ENCODE measurements around the gene DDX21.
A peak's percentile ranks its signal among the peaks of the same experiment; 100 is the strongest.

Gene DDX21

GRCh38 chr10:68982389-68982788 is 26.4 kb downstream of the DDX21 start:
- Histone ChIP-seq H3K27ac (ENCODE audit: insufficient read depth in 1 of 2, low read depth in 1 of 2, low read length in 2 of 2, poor library complexity in 1 of 2, severe bottlenecking in 2 of 2) (no peak overlapping the region), H3K27me3 (replicated peaks in 2 of 5; ENCODE audit: control insufficient read depth in 4 of 5, insufficient read depth in 5 of 5, low read length in 4 of 5) (no peaks in the 10 kb centered on the region), H3K9me3 (ENCODE audit: control extremely low read depth in 1 of 5, control insufficient read depth in 4 of 5, insufficient read depth in 2 of 5, low read depth in 1 of 5, low read length in 4 of 5) (no peaks in the 10 kb centered on the region), H3K4me1 (ENCODE audit: control extremely low read depth in 1 of 4, control insufficient read depth in 4 of 4, insufficient read depth in 4 of 4, low read length in 3 of 4) (no peaks in the 10 kb centered on the region), H3K4me3 (ENCODE audit: control insufficient read depth in 1 of 7, extremely low read depth in 1 of 7, insufficient read depth in 4 of 7, low read depth in 2 of 7, low read length in 6 of 7) (no peak overlapping the region), H3K36me3 (ENCODE audit: control insufficient read depth in 4 of 4, insufficient read depth in 4 of 4, low read length in 3 of 4) (peaks cover 20 to 75% (median 56%) of the 10 kb centered on the region in 4 experiments)
- CTCF ChIA-PET, result interaction anchor here (1.8 kb wide), 1 partner anchor 9 kb away, joined by 5 read pairs; no protein-coding TSS in a partner anchor
- DNase-seq, result no peak
- POLR2A ChIA-PET, result no interaction called here
- WGBS (ENCODE audit: insufficient coverage), result 98% methylated on average over 10 of the region's 11 CpGs

DNA sequence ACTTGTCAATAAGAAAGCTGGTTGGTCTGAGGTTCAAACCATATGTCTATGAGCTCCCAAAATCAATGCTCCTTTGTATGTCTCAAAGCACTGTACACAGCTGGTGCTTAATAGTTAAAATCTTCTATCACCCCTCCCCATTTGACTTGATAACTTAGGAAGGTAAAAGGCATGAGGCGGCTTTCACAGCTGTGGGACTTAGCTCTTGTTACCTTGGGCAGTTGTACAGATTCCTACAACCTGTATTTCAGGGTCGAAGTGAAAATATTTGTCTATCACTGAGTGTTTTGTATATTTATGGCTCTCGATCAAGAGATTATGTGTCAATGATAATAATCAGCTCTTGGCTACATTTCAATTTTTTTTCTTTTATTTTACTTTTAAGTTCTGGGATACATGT is 31.6 kb downstream of the DDX21 start:
- ChIA-PET CTCF (interaction anchor here (0.8 to 1.3 kb wide), 10 partner anchors 9 to 200 kb away, joined by 3 to 6 read pairs (median 3); no protein-coding TSS in a partner anchor), POLR2A (no interaction called here)
- peak overlapping the region in 1 of 2 experiments; percentile 85 for H3K27ac ChIP-seq (ENCODE audit: insufficient read depth in 1 of 2, low read depth in 1 of 2, low read length in 2 of 2, poor library complexity in 1 of 2, severe bottlenecking in 2 of 2)
- 100% methylated on average over 2 of the region's 3 CpGs for WGBS (ENCODE audit: insufficient coverage)
- DNase-seq, result no peak
- H3K4me1 ChIP-seq (ENCODE audit: control extremely low read depth in 1 of 4, control insufficient read depth in 4 of 4, insufficient read depth in 4 of 4, low read length in 3 of 4), result peaks cover 0 to 19% (median 15%) of the 10 kb centered on the region in 4 experiments
- peaks cover 8 to 27% (median 18%) of the 10 kb centered on the region in 4 experiments for H3K36me3 ChIP-seq (ENCODE audit: control insufficient read depth in 4 of 4, insufficient read depth in 4 of 4, low read length in 3 of 4)
- H3K27me3 ChIP-seq (replicated peaks in 2 of 5; ENCODE audit: control insufficient read depth in 4 of 5, insufficient read depth in 5 of 5, low read length in 4 of 5), result no peaks in the 10 kb centered on the region
- H3K9me3 ChIP-seq (ENCODE audit: control extremely low read depth in 1 of 5, control insufficient read depth in 4 of 5, insufficient read depth in 2 of 5, low read depth in 1 of 5, low read length in 4 of 5), result no peaks in the 10 kb centered on the region
- no peak overlapping the region for H3K4me3 ChIP-seq (ENCODE audit: control insufficient read depth in 1 of 7, extremely low read depth in 1 of 7, insufficient read depth in 4 of 7, low read depth in 2 of 7, low read length in 6 of 7)

GRCh38 chr10:68988530-68989316 is 32.8 kb downstream of the DDX21 start, which contains the start of gene KIFBP:
TSS of gene KIFBP (plus strand) at chr10:68988803. CDS start at chr10:68988833, 30 bp downstream.
- H3K27me3 ChIP-seq (replicated peaks in 2 of 5; ENCODE audit: control insufficient read depth in 4 of 5, insufficient read depth in 5 of 5, low read length in 4 of 5), result no peaks in the 10 kb centered on the region
- peaks cover 0 to 19% (median 15%) of the 10 kb centered on the region in 4 experiments for H3K4me1 ChIP-seq (ENCODE audit: control extremely low read depth in 1 of 4, control insufficient read depth in 4 of 4, insufficient read depth in 4 of 4, low read length in 3 of 4)
- peak within 1 kb of the TSS; percentile 84 to 96 (median 94) for H3K4me3 ChIP-seq (ENCODE audit: control insufficient read depth in 1 of 7, extremely low read depth in 1 of 7, insufficient read depth in 4 of 7, low read depth in 2 of 7, low read length in 6 of 7)
- H3K9me3 ChIP-seq (ENCODE audit: control extremely low read depth in 1 of 5, control insufficient read depth in 4 of 5, insufficient read depth in 2 of 5, low read depth in 1 of 5, low read length in 4 of 5), result no peaks in the 10 kb centered on the region
- peak within 1 kb of the TSS; percentile 46 to 85 for H3K27ac ChIP-seq (ENCODE audit: insufficient read depth in 1 of 2, low read depth in 1 of 2, low read length in 2 of 2, poor library complexity in 1 of 2, severe bottlenecking in 2 of 2)
- under 1% methylated on average over 62 of the region's 62 CpGs for WGBS (ENCODE audit: insufficient coverage)
- H3K36me3 ChIP-seq (ENCODE audit: control insufficient read depth in 4 of 4, insufficient read depth in 4 of 4, low read length in 3 of 4), result peaks cover 3 to 22% (median 11%) of the 10 kb centered on the region in 4 experiments
- DNase-seq, result peak; percentile 98
- POLR2A ChIA-PET, result interaction anchor here (0.6 kb wide), 1 partner anchor 546 kb away, joined by 3 read pairs; no protein-coding TSS in a partner anchor
- CTCF ChIA-PET, result interaction anchor here (1.0 to 1.3 kb wide), 5 partner anchors 10 to 199 kb away, joined by 3 to 9 read pairs (median 4); no protein-coding TSS in a partner anchor

DNA sequence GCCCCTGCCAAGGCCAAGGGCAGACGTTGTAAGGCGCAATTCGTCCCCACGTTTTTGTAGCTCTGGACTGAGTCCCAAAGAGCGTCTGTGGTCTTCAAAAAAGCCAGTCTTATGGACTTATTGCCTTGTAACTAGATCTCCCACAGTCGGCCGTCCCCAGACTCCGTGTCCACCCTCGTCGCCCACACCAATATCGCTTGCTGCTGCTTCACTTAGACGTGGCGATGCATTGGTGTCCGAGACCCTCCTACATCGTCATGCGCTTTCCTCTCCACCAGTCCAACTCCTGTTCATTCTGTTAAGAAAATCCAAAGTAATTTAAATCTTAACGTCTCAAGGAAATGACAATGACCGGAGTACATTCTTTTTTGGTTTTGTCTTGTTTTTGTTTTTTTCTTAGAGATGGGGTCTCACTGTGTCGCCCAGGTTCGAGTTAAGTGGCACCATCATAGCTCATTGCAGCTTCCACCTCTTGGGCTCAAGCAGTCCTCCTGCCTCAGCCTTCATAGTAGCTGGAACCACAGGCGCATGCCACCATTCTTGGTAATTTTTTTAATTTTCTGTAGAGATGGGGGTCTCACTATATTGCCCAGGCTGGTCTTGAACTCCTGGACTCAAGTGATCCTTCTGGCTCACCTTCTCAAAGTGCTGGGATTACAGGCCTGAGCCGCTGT is 33.5 kb downstream of the DDX21 start:
- no peak for DNase-seq
- WGBS (ENCODE audit: insufficient coverage), result 15% methylated on average over 16 of the region's 22 CpGs
- Histone ChIP-seq H3K4me1 (ENCODE audit: control extremely low read depth in 1 of 4, control insufficient read depth in 4 of 4, insufficient read depth in 4 of 4, low read length in 3 of 4) (peaks cover 0 to 19% (median 15%) of the 10 kb centered on the region in 4 experiments), H3K4me3 (ENCODE audit: control insufficient read depth in 1 of 7, extremely low read depth in 1 of 7, insufficient read depth in 4 of 7, low read depth in 2 of 7, low read length in 6 of 7) (peak overlapping the region; percentile 84 to 96 (median 94)), H3K36me3 (ENCODE audit: control insufficient read depth in 4 of 4, insufficient read depth in 4 of 4, low read length in 3 of 4) (peaks cover 0 to 14% (median 4%) of the 10 kb centered on the region in 4 experiments), H3K9me3 (ENCODE audit: control extremely low read depth in 1 of 5, control insufficient read depth in 4 of 5, insufficient read depth in 2 of 5, low read depth in 1 of 5, low read length in 4 of 5) (no peaks in the 10 kb centered on the region), H3K27ac (ENCODE audit: insufficient read depth in 1 of 2, low read depth in 1 of 2, low read length in 2 of 2, poor library complexity in 1 of 2, severe bottlenecking in 2 of 2) (peak overlapping the region; percentile 46 to 85), H3K27me3 (replicated peaks in 2 of 5; ENCODE audit: control insufficient read depth in 4 of 5, insufficient read depth in 5 of 5, low read length in 4 of 5) (no peaks in the 10 kb centered on the region)
- ChIA-PET CTCF (interaction anchor here (1.3 kb wide), 1 partner anchor 16 kb away, joined by 9 read pairs; no protein-coding TSS in a partner anchor), POLR2A (no interaction called here)

GRCh38 chr10:68992636-68993440 is 36.9 kb downstream of the DDX21 start:
- no peak overlapping the region for H3K27ac ChIP-seq (ENCODE audit: insufficient read depth in 1 of 2, low read depth in 1 of 2, low read length in 2 of 2, poor library complexity in 1 of 2, severe bottlenecking in 2 of 2)
- H3K4me1 ChIP-seq (ENCODE audit: control extremely low read depth in 1 of 4, control insufficient read depth in 4 of 4, insufficient read depth in 4 of 4, low read length in 3 of 4), result peaks cover 0 to 19% (median 15%) of the 10 kb centered on the region in 4 experiments
- H3K4me3 ChIP-seq (ENCODE audit: control insufficient read depth in 1 of 7, extremely low read depth in 1 of 7, insufficient read depth in 4 of 7, low read depth in 2 of 7, low read length in 6 of 7), result no peak overlapping the region
- no peak for DNase-seq
- ChIA-PET CTCF (interaction anchor here (0.6 to 1.8 kb wide), 3 partner anchors 9 to 37 kb away, joined by 3 to 5 read pairs (median 4); partner anchors contain the start of gene DDX21), POLR2A (no interaction called here)
- H3K27me3 ChIP-seq (replicated peaks in 2 of 5; ENCODE audit: control insufficient read depth in 4 of 5, insufficient read depth in 5 of 5, low read length in 4 of 5), result no peaks in the 10 kb centered on the region
- no peaks in the 10 kb centered on the region for H3K9me3 ChIP-seq (ENCODE audit: control extremely low read depth in 1 of 5, control insufficient read depth in 4 of 5, insufficient read depth in 2 of 5, low read depth in 1 of 5, low read length in 4 of 5)
- 62% methylated on average over 2 of the region's 2 CpGs for WGBS (ENCODE audit: insufficient coverage)
- peaks cover 0 to 6% (median 0%) of the 10 kb centered on the region in 4 experiments for H3K36me3 ChIP-seq (ENCODE audit: control insufficient read depth in 4 of 4, insufficient read depth in 4 of 4, low read length in 3 of 4)

DNA sequence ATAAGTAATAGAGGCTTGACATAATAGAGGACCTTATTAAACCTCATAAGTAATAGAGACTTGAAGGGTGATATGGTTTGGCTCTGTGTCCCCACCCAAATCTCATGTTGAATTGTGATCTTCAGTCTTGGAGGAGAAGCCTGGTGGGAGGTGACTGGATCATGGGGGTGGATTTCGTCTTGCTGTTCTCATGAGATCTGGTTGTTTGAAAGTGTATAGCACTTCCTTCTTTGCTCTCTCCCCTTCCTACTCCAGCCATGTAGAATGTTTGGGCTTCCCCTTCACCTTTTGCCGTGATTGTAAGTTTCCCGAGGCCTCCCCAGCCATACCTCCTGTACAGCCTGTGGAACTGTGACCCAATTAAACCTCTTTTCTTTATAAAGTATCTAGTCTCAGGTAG is 41.2 kb downstream of the DDX21 start:
- WGBS (ENCODE audit: insufficient coverage), result no CpG with 5 or more reads among the region's 3 CpGs
- CTCF ChIA-PET, result no interaction called here
- H3K27me3 ChIP-seq (replicated peaks in 2 of 5; ENCODE audit: control insufficient read depth in 4 of 5, insufficient read depth in 5 of 5, low read length in 4 of 5), result no peaks in the 10 kb centered on the region
- no peak overlapping the region for H3K4me3 ChIP-seq (ENCODE audit: control insufficient read depth in 1 of 7, extremely low read depth in 1 of 7, insufficient read depth in 4 of 7, low read depth in 2 of 7, low read length in 6 of 7)
- DNase-seq, result no peak
- no peaks in the 10 kb centered on the region for H3K9me3 ChIP-seq (ENCODE audit: control extremely low read depth in 1 of 5, control insufficient read depth in 4 of 5, insufficient read depth in 2 of 5, low read depth in 1 of 5, low read length in 4 of 5)
- peaks cover 0 to 23% (median 8%) of the 10 kb centered on the region in 4 experiments for H3K36me3 ChIP-seq (ENCODE audit: control insufficient read depth in 4 of 4, insufficient read depth in 4 of 4, low read length in 3 of 4)
- H3K4me1 ChIP-seq (ENCODE audit: control extremely low read depth in 1 of 4, control insufficient read depth in 4 of 4, insufficient read depth in 4 of 4, low read length in 3 of 4), result peaks cover 0 to 2% (median 0%) of the 10 kb centered on the region in 4 experiments
- POLR2A ChIA-PET, result no interaction called here
- H3K27ac ChIP-seq (ENCODE audit: insufficient read depth in 1 of 2, low read depth in 1 of 2, low read length in 2 of 2, poor library complexity in 1 of 2, severe bottlenecking in 2 of 2), result no peak overlapping the region

Data from common myeloid progenitor, CD34-positive (primary cell).